Measurements from ENCODE around the gene MYO9A. TPM values are rescaled to one million over a fixed set of nuclear protein-coding genes. Genes with fewer than 3 reads are reported as not detected.

MYO9A gene
- 10 to 100 TPM; 24.0 to 28.6 TPM for total RNA-seq

GRCh38 chr15:72118017-72118978, at the start of gene MYO9A, which contains the start of gene SENP8:
MYO9A (minus strand) TSS chr15:72118150; CDS start chr15:72046563, 71,587 bp downstream.
SENP8 (plus strand) TSS chr15:72118403; CDS start chr15:72139624, 21,221 bp downstream.
- Mint-ChIP-seq H3K27me3 (ENCODE audit: low read depth) (no peaks in the 10 kb centered on the region), H3K9me3 (no peaks in the 10 kb centered on the region), H3K36me3 (ENCODE audit: insufficient read depth in 2 of 2) (peaks cover 0 to 3% of the 10 kb centered on the region in 2 donors), H3K4me3 (peak within 1 kb of the TSS; percentile 97 to 100), H3K4me1 (ENCODE audit: low read depth) (peaks cover 47% of the 10 kb centered on the region), H3K27ac (peak within 1 kb of the TSS; percentile 93)
- ATAC-seq (replicated peaks in 1 of 2) = peak; percentile 72 to 74
- DNase-seq = peak; percentile 96 to 98

DNA sequence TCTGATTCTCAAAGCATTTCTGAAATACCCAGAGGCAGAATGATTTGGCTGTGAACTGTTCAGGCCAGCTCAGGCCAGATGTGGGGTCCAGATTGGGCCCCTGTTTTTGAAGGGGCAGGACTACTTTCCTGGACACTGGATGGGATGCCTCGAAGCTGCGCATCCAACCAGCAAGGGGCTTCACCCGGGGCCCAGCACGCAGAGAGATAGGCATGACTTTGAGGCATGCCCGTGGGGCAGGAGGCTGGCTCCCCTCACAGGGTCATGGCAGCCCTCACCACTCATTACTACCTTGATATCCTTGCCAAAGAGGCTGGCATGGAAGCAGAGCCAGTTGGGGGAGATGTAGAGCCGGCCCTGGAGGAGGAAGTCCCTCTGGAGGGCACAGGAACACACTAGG, 49.5 kb upstream of the MYO9A start:
- no peak overlapping the region for H3K27ac Mint-ChIP-seq
- no peaks in the 10 kb centered on the region for H3K36me3 Mint-ChIP-seq (ENCODE audit: insufficient read depth in 2 of 2)
- no peaks in the 10 kb centered on the region for H3K9me3 Mint-ChIP-seq
- H3K4me3 Mint-ChIP-seq = no peak overlapping the region
- ATAC-seq (replicated peaks in 1 of 2) (no peak), DNase-seq (no peak)
- H3K27me3 Mint-ChIP-seq (ENCODE audit: low read depth) = no peaks in the 10 kb centered on the region
- no peaks in the 10 kb centered on the region for H3K4me1 Mint-ChIP-seq (ENCODE audit: low read depth)

- H3K4me3 Mint-ChIP-seq = no peak overlapping the region
- H3K36me3 Mint-ChIP-seq (ENCODE audit: insufficient read depth in 2 of 2) = no peaks in the 10 kb centered on the region
- ATAC-seq (replicated peaks in 1 of 2) = no peak
- H3K27me3 Mint-ChIP-seq (ENCODE audit: low read depth) = no peaks in the 10 kb centered on the region
- H3K4me1 Mint-ChIP-seq (ENCODE audit: low read depth) = no peaks in the 10 kb centered on the region
- DNase-seq = no peak
- no peak overlapping the region for H3K27ac Mint-ChIP-seq
- H3K9me3 Mint-ChIP-seq = no peaks in the 10 kb centered on the region
Observed at GRCh38 chr15:72166716-72167417, 48.9 kb upstream of the MYO9A start.

GRCh38 chr15:72163719-72164118, 45.8 kb upstream of the MYO9A start:
- H3K27me3 Mint-ChIP-seq (ENCODE audit: low read depth) = no peaks in the 10 kb centered on the region
- H3K9me3 Mint-ChIP-seq = no peaks in the 10 kb centered on the region
- ATAC-seq (replicated peaks in 1 of 2) (no peak), DNase-seq (no peak)
- no peaks in the 10 kb centered on the region for H3K36me3 Mint-ChIP-seq (ENCODE audit: insufficient read depth in 2 of 2)
- no peak overlapping the region for H3K4me3 Mint-ChIP-seq
- no peak overlapping the region for H3K27ac Mint-ChIP-seq
- H3K4me1 Mint-ChIP-seq (ENCODE audit: low read depth) = no peaks in the 10 kb centered on the region

DNA sequence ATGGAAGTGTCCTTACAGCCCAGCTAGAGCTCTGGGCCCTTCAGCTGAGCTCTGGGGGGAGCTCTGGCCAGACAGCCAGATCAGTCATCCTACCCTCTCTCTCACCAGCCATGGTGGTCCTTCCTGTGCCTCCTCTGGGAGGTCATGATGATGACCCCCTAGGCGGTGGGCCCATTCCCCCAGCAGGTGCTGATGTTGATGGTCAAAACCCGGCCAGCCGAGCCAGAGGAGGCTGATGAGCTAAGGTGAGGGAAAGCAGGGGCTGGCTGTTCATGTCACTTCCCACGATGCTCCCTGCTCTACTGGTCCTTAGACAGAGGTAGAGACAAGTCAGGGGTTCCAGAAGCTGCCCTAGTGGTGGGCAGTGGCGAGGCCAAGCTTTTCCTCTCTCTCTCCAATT, 44.6 kb upstream of the MYO9A start:
- Mint-ChIP-seq H3K4me1 (ENCODE audit: low read depth) (no peaks in the 10 kb centered on the region), H3K27me3 (ENCODE audit: low read depth) (no peaks in the 10 kb centered on the region), H3K27ac (no peak overlapping the region), H3K4me3 (no peak overlapping the region), H3K9me3 (no peaks in the 10 kb centered on the region), H3K36me3 (ENCODE audit: insufficient read depth in 2 of 2) (no peaks in the 10 kb centered on the region)
- ATAC-seq (replicated peaks in 1 of 2) (no peak), DNase-seq (no peak)

GRCh38 chr15:72161361-72162132, 43.6 kb upstream of the MYO9A start:
- Mint-ChIP-seq H3K36me3 (ENCODE audit: insufficient read depth in 2 of 2) (no peaks in the 10 kb centered on the region), H3K27ac (no peak overlapping the region), H3K4me1 (ENCODE audit: low read depth) (no peaks in the 10 kb centered on the region), H3K4me3 (no peak overlapping the region), H3K27me3 (ENCODE audit: low read depth) (peaks cover 6% of the 10 kb centered on the region), H3K9me3 (no peaks in the 10 kb centered on the region)
- DNase-seq (no peak), ATAC-seq (replicated peaks in 1 of 2) (no peak)

- no peaks in the 10 kb centered on the region for H3K36me3 Mint-ChIP-seq (ENCODE audit: insufficient read depth in 2 of 2)
- no peak overlapping the region for H3K4me3 Mint-ChIP-seq
- H3K9me3 Mint-ChIP-seq = no peaks in the 10 kb centered on the region
- no peak overlapping the region for H3K27ac Mint-ChIP-seq
- peaks cover 2% of the 10 kb centered on the region for H3K4me1 Mint-ChIP-seq (ENCODE audit: low read depth)
- DNase-seq = no peak
- H3K27me3 Mint-ChIP-seq (ENCODE audit: low read depth) = peaks cover 7% of the 10 kb centered on the region
- ATAC-seq (replicated peaks in 1 of 2) = no peak
Observed at GRCh38 chr15:72160696-72161245, 42.8 kb upstream of the MYO9A start.

DNA sequence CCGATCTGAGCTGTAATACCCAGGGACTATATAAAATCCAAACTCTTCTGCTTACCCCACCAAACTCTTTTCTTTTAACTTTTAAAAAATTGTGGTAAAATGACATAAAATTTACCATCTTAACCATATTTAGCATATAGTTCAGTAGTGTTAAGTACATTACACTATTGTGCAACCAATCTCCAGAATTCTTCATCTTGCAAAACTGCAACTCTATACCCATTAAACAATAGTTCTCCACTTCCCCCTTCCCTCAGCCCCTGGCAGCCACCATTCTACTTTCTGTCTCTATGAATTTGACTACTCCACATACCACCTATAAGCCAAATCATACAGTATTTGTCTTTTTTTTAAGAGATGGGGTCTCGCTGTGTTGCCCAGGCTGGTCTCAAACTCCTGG, 39.0 kb upstream of the MYO9A start:
- Mint-ChIP-seq H3K9me3 (no peaks in the 10 kb centered on the region), H3K27ac (no peak overlapping the region), H3K4me1 (ENCODE audit: low read depth) (peaks cover 6% of the 10 kb centered on the region), H3K27me3 (ENCODE audit: low read depth) (peaks cover 15% of the 10 kb centered on the region), H3K36me3 (ENCODE audit: insufficient read depth in 2 of 2) (no peaks in the 10 kb centered on the region), H3K4me3 (no peak overlapping the region)
- no peak for ATAC-seq (replicated peaks in 1 of 2)
- DNase-seq = no peak

- Mint-ChIP-seq H3K36me3 (ENCODE audit: insufficient read depth in 2 of 2) (no peaks in the 10 kb centered on the region), H3K27ac (peak overlapping the region; percentile 66), H3K4me3 (peak overlapping the region; percentile 82 to 83), H3K9me3 (no peaks in the 10 kb centered on the region), H3K27me3 (ENCODE audit: low read depth) (peaks cover 15% of the 10 kb centered on the region), H3K4me1 (ENCODE audit: low read depth) (peaks cover 6% of the 10 kb centered on the region)
- ATAC-seq (replicated peaks in 1 of 2) (peak; percentile 95 to 96), DNase-seq (peak; percentile 80 to 83)
Observed at GRCh38 chr15:72155635-72156616, 38.0 kb upstream of the MYO9A start.

DNA sequence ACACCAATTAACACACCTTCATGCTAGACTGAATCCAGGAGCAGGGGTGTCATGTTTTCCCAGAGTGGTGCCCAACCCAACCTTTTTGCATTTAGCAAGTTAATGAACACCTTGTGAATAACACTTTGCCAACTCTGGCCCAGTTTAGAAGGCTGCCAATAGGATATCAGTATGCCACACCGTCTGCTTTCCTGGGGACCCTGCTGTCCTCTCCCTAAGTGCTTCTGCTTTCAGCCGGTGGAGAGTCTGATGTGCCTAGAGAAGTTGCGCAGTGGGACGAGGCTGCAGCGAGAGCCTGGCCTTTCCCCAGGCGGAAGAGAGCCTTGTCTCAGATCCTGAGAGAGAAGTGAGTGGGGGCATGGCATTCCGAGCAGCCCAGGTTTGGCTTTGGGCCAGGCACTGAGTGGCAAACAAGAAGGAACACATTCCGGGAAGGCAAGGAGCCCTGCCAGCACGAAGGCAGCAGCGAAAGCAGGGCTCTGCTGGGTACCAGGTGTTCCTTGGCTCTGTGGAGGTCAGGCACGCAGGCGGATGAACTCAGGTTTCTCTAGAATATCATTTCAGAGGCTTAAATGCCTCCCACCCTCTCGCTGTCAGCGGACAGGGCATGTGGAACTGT, 37.2 kb upstream of the MYO9A start:
- ATAC-seq (replicated peaks in 1 of 2) = no peak
- peaks cover 6% of the 10 kb centered on the region for H3K4me1 Mint-ChIP-seq (ENCODE audit: low read depth)
- no peak overlapping the region for H3K27ac Mint-ChIP-seq
- H3K9me3 Mint-ChIP-seq = no peaks in the 10 kb centered on the region
- no peaks in the 10 kb centered on the region for H3K36me3 Mint-ChIP-seq (ENCODE audit: insufficient read depth in 2 of 2)
- H3K27me3 Mint-ChIP-seq (ENCODE audit: low read depth) = peaks cover 15% of the 10 kb centered on the region
- no peak for DNase-seq
- peak overlapping the region; percentile 82 to 83 for H3K4me3 Mint-ChIP-seq

- ATAC-seq (replicated peaks in 1 of 2) (no peak), DNase-seq (no peak)
- no peaks in the 10 kb centered on the region for H3K9me3 Mint-ChIP-seq
- H3K27ac Mint-ChIP-seq = no peak overlapping the region
- no peaks in the 10 kb centered on the region for H3K36me3 Mint-ChIP-seq (ENCODE audit: insufficient read depth in 2 of 2)
- peaks cover 6% of the 10 kb centered on the region for H3K4me1 Mint-ChIP-seq (ENCODE audit: low read depth)
- H3K27me3 Mint-ChIP-seq (ENCODE audit: low read depth) = peaks cover 15% of the 10 kb centered on the region
- H3K4me3 Mint-ChIP-seq = no peak overlapping the region
Observed at GRCh38 chr15:72154316-72154715, 36.4 kb upstream of the MYO9A start.

All from activated T-cell treated with anti-CD3 and anti-CD28 coated beads, Interleukin-2, amount 50 U/mL, for 72 hours (primary cell).